DLD1 (cell line): ENCODE measurements around the gene FYCO1.

Experiments
- in situ Hi-C: cut with HindIII; loops from 2 replicates; pipeline ENCODE4 v1.10.0; 2017; ENCODE audit warnings: low sequenced_read_pairs

Gene FYCO1

DNA sequence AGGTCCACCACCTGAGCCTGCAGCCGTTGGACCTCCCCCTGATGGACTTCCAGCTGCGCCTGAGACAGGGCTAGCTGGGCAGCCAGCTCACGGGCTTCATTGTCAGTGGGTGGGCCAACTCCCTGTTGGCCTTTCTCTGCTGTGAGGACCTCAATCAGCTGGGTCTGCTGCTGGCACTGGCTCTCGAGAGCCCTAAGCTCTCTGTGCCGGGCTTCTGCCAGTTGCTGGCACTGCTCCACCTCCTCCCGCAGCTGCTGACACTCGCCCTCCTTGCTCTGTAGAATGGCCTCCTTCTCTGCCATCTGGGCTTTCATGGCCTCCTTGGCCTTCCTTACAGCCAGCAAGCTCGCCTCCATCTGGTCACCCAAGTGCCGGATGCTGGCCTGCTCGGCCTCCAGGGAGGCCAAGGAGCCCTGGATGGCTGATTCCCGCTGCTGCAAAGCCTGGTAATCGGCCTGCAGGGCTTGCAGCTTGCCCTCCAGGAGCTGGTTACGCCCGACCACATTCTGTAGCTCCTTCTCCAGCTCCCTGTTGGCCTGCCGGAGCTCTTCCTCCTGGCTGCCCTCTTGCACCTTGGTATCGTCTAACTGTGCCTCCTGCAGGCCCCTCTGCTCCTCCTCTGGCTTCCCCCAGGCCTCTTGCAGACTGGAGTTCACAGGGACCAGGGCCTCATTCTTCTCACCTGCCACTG lies 28.5 kb downstream of the FYCO1 start:
- in situ Hi-C loops: no loop called here

DNA sequence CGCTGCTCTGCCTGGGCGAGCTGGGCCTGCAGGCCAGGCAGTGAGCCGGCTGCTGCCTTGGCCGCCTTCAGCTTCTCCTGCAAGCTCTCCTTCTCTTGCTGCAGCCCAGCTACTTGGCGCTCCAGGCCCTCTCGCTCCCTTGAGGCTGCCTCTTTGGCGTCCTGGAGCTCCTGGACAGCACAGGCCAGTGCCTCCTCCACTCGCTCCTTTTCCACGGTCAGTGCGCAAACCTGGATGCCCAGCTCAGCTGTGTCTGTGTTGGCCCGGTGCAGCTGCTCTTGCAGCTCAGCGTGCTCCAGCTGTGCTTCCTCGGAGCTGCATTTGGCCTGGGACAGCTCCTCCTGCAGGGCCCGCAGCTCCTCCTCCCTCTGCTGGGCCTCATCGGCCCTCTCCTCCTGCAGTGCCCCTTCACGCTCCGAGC lies 29.2 kb downstream of the FYCO1 start:
- in situ Hi-C loops: no loop called here

DNA sequence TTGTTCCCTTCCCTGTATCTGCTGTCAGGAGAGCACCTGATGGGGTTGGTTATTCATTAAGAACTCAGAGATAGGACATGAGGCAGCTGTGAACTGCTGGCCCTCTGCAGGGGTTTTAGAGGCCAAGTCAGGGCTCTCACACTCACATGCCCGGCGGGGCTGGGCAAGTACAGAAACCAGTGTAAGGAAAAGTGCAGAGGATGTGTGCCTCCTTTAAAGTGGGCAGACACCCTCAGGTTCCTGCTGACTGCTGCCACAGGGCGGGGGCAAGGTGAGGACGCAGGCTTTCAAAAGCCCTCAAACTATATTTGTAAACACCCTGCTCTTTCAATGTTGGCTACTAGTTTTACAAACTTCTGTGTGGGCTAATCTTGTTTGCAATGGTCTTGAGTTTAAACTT lies 30.0 kb downstream of the FYCO1 start:
- in situ Hi-C loops: no loop called here

DNA sequence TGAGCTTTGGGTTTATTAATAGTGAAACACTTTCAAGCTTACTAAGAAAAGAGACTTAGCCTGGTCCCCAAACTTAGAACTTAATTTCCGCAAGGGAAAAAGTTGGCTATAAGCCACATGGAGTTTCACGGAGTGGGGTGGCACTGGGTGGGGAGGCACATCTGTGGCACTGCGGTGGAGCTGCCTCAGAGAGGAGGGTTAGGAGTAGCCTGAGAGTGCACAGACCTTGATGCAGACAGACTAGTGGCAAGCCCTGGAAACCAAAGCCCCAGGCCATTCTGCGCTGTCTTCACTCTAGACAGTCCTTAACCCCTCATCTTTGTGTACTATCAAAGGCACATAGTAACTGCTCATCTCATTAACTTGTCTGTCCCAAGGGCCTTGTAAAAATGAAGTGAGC lies 30.4 kb downstream of the FYCO1 start:
- in situ Hi-C loops: no loop called here

DNA sequence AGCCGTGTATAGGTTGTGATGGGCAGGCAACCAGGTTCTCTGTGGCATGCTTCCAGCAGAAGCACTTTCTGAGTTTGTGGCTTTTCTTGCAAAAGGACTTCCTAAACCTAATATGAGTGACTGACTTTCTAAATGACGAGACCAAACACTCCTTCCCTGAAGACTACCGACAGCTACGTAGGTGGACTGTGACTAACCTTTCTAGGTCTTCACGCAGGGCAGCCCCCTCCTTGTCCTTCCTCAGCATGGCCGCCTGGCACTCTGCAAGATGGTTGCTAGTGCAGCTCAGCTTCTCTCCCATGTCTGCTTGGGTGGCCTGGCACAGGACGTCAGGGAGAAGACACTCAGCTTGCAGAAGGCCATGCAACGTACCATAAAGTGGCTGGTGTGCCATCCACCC lies 31.5 kb downstream of the FYCO1 start:
- in situ Hi-C loops: no loop called here

DNA sequence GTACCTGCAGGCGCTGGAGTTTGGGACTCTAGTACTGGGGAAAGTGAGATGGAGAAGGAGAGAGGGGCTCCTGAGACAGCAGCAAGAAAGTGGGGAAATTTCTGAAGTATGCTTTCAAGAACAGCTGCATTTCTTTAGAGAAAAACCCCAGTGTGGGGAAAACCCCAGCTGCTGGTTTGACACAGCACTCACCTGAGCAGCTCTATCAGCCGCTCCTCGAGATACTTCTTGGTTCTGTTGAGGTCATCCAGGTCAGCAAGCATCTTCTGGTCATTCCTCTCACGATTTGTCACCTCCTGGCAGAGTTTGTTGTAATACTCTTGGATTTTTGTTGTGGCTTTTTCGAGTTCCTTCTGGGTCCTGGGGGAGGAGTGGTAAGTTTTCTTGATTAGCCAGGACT lies 33.6 kb downstream of the FYCO1 start:
- in situ Hi-C loops: no loop called here

DNA sequence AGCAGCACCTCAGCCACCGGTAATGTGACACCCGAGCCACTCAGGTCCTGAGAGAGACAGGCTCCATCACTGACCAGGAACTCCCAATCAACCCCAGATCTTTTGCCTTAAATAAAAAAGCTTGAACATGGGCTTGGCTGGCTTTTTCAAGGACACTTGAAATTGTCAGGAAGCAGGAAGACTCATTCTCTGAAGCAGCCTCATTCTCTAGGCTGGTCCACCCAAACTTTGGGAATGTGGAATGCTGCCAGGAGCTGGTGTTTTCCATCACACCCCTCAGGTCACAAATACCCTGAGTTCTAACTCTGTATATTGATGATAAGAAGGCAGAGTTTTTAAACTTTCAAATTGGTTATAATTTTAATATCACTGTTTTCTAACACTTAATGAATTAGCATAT lies 35.3 kb downstream of the FYCO1 start:
- in situ Hi-C loops: no loop called here

DNA sequence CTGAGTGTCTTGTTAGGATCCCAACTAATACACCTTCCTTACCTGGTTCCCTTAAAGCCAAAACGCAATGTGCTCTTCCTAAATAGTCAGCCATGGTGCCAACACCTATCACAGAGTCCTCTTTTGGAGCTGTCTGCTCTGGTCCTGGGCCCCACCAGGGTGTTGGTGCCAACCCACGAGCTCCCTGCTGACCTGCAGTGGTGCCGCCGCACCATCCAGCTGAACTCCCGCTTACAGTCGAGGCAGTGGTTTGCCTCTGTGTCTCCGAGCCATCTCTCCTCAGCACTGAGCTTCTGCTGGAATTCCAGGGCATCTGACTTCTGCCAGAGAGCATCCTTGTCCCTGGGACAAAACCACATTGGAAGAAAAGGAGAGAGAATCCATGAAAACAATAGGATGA lies 36.4 kb downstream of the FYCO1 start:
- in situ Hi-C loops: no loop called here

DNA sequence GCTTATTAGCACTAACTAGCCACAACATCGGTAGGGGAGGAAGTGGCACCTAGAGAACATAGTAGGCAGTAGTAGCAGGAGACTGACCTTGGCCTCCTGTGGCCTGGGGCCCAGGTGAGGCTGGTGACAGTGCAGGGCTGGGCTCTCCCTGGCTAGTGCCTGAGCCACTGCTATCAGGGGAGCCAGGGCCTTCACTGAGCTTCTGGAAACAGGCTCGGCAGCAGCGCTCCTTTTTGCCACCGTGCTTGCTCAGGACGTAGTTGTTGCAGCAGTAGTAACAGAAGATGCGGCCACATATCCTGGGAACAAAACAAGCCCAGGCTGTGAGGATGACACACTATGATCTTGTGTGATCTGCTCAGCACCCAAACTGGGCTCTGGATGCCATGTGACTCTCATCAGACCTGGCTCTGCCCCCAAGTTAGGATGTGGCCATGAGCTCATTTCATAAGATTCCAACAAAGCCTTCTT lies 37.3 kb downstream of the FYCO1 start:
- in situ Hi-C loops: no loop called here

DNA sequence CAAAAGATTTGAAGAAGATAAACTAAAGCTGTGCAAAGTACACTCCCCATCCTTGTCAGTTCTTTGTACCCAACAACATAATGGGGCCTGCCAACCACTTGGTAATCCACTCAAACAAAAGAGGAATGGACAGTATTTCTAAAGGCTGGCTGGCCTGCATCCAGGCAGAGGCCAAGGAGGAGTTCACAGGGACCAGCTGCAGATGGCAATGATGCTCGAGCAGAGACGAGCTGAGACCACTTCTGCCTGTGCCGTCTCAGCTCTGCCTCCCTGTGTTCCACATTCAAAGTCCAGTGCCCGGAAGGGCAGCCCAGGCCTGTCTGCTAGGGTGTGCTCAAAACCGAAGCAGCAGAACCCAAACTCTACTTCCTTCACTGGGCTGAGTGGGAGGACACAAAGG lies 38.0 kb downstream of the FYCO1 start:
- in situ Hi-C loops: no loop called here

DNA sequence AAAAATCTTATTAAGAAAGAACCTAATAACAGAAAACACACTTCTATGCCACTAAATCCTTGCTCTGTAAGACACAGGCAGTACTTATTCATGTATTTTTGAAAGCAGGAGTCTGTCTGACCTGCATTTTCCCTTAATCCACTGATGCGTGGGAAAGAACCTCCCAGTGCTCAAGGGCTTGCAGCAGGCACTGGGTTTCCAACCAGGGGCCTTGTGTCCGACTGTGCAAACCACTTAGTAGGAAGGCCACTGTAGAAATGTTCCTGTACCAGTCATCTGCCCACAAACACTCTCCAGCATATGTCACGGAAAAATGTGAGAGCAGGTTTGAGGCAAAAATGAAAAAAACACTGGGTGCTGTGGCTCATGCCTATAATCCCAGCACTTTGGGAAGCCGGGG lies 39.9 kb downstream of the FYCO1 start:
- in situ Hi-C loops: no loop called here

DNA sequence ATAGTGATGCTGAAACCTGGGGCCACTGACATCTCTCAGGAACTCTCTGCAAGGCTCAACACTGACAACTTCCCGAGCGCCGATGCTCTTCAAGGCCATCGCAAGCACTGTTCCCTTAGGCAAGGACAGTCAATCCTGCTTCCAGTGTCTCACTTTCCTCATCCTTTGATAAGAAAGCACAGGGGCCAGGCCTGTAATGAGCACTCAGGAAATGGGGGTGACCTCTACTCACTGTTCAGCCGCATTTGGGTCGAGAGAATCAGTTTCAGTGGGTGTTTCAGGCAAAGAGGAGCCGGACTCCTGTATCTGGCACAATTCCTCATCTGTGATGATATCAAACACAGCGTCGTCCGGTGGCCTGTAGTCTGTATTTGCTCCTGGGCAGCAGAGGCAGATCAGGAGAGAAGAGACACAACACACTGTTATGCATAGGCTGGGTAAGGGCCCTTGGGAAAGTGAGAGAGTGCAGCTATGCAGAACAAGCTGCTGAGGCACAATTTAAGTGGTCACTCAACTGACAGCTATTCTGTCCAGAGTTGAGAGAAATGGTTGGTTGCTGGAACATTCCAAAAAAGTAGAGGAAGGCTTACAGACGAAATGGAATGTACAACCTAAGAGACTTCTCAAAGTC lies 40.5 kb downstream of the FYCO1 start:
- in situ Hi-C loops: no loop called here

DNA sequence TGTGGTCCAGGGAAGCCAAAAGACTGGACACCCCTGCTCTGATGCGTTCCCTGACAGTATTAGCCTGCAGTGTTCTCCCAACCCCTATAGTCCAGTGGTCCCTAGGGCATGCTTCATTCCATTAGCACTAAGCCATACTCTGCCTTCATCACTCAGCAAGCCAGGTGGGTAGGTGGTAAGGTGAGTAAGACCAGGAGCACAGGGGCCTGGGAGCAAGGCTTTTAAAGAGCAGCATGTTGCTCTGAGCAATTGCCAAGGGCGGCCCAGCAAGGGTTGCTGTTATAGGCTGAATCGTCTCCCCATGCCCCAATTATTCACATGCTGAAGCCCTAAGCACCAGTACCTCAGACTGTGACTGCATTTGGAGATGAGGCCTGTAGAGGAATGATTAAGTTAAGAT lies 41.3 kb downstream of the FYCO1 start:
- in situ Hi-C loops: no loop called here

DNA sequence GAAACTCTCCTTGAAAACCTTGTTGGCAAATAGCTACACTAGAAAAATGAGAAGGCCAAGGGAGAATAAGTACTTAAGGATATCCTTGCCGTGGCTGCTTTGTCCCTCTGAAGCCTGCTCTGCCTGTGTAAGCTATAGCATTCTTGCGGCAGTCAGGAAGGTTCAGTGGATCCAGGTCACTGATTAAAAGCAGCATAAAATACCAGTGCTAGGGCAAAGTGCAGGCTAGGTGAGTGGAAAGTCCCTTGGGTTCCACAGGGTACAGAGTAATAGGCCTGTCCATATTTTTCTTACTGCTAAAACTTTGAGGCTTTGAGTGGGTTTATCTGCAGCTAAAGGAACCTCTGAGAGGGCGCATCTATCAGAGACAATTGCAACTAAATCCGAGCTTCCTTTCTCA lies 42.1 kb downstream of the FYCO1 start:
- in situ Hi-C loops: no loop called here

DNA sequence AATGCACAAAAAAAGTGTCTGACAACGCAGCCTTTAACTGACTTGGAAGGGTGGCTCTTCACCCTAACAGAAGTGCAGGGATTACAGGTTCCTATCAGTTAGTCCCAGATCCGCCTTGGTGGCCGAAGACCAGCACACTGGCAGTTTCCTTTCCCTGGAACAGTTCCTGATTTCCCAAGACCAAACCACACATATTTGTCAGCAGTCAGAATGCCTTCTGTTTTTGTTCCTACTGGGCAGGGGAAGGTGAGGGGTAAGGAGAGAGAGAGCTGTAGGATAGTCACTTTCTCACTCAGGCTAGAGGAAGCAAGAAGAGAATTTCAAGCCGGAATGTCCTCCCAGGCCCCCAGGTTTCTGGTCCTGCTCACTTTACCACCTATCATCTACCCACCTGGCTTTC lies 43.2 kb downstream of the FYCO1 start:
- in situ Hi-C loops: no loop called here

DNA sequence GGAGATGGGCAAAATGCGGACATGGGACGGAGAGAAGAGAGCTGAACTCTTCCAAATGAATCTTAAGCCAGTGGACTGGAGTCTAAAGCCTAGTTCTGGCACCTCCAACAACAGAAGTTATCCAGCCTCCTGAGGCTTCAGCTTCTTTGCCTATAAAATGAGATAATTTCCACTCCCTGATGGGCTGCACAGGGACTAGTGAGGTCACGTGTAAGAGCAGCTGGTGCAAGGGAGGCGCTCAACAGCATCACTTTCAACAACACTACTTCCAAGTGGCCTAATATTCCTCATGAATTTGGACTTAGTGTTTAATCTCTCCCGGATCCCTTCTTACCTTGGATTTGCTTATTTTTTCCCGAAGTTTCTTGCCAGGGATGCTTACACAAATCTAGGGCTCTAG lies 43.7 kb downstream of the FYCO1 start:
- in situ Hi-C loops: no loop called here

DNA sequence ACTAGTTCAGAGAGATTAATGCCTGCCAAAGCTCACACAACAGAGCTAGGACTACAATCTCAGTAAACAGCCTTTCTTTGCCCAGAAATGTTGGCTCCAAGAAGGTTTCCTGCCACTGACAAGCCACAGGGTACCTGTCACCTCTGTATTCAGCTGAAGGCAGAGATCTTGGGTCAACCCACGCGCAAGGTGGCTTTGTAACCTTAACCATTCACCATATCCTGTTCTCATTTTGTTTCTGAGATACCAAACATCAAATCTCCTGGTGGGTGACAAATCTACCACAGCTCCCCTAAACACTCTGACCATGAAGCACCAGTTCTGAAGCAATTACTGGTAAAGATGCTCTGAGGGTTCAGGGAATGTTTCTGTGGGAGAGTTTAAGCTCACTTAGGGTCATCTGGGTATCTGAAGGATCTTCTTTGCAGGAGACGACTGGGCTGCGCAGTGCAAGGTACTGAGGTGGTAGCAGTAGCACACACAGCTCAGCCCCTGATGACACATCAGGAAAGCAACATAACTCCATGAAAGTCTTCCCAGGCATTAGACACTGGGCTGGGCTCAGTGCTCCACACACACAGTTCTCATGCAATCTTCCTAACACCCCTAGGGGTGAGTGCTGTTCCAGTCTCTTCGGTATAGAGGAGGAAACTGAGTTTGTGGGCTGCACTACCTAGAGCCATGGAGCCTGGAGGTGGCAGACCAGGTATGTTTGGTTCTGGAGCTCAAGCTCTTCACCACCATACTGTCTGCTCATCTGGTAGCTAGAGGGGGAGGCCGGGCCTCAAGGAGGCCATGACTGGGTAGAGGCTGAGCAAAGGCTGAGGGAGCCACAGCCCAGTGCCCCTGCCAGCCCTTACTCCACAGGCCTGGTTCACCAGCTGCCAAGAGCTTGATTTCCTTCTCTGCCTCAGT lies 44.7 kb downstream of the FYCO1 start:
- in situ Hi-C loops: no loop called here

DNA sequence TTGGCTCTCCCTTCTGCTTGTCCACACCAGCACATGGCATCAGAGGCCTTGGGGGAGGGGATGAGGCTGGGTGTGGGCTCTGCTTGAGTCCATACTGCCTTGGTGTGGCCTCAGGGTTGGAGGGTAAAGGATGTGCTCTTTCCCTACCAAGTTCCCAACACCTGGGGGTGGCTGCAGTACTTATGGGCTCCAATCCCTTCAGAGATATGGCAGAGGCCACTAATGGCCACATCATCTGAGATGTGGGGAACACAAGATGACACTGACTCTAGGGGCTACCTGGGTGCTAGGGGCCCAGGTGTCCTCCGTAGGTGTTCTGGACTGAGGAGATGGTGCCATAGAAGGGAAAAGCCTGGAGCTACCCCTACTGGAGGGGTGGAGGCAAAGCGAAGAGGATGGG lies 45.5 kb downstream of the FYCO1 start:
- in situ Hi-C loops: no loop called here

DNA sequence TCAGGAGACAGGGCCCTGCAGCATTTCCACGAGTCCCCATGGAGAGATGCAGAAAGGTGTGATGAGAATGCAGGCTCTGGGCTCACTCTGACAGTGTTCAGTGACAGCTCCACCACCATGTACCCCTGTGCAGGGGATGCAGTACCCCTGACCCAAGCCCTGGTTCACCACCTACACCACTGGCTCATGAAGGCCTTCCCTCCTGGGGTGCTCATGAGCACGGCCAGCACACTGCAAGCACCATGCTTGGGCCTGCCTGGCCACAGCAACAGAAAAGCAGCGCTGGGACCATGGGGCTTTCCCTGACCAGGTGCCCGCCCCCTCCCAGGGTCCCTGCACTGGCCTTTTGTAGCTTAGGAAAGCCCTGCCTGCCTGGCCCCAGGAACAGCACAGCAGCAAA lies 46.2 kb downstream of the FYCO1 start:
- in situ Hi-C loops: no loop called here

DNA sequence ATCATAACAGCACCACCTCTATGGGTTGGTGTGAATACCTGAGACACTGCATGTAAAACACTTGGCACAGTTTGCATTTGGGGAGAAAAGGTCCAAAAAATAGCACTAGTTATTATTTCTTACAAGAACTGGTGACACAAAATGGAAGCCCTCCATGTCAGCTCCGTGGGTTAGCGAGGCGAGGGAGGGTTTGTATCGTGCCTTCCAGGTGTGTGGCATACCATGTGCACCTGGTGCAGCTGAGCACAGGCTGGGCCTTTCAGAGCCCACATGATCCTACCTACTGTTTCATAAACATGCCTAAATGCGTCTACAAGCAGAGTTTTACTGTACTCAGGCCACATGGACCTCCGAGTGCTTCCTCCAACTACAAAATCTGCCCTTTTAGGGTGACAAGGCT lies 46.7 kb downstream of the FYCO1 start:
- in situ Hi-C loops: no loop called here

DNA sequence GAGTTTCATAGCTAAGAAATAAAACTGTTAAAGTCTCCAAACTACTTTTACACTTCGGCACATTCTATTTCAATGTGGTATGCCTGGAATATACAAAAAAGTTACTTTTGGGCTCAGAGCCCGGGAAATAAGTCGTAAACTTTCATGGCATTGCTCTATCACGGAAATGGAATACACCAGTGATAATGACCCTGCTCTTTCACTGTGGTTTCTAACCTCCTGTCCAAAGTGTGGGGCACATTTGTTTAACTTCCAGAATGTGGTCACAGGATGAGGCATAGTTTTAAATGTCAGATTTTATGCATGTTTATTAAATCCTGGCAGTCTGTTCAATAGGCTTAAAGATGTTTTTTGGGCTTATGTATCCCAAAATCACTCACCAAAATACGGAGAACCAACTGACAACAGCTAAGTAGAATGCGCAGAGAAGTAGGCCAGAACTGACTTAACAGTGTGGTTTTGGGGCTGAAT lies 47.3 kb downstream of the FYCO1 start:
- in situ Hi-C loops: no loop called here

DNA sequence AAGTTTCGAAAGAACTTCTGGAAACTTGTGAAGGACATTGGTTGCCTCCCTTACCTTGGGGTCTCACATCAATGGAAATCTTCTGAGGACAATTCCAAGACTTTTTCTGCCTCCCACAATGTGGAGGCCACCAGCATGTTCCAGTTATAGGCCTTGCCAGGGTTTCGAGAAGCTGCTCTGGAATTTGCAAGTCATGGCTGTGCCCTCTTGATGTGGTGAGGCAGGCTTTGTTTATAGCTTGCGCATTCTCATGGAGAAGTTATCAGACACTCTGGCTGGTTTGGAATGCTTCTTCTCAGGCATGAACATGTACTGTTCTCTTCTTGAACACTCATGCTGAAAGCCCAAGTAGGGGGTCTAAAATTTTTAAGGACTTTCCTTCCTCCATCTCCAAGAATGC lies 48.3 kb downstream of the FYCO1 start:
- in situ Hi-C loops: no loop called here
